GM12874 (cell line): ENCODE measurements around the gene SEMA4A.

Experiments used
- CTCF ChIP-seq: IDR thresholded peaks from 2 replicates; pipeline ENCODE4 v1.5.1; 2011; ENCODE audit warnings: low read depth, mild to moderate bottlenecking, control low read depth, low read length, moderate library complexity; ENCODE audit not compliant: insufficient read depth

The SEMA4A gene

GRCh38 chr1:156214024-156214748, 60.8 kb downstream of the SEMA4A start:
- no peak for TF ChIP-seq CTCF

DNA sequence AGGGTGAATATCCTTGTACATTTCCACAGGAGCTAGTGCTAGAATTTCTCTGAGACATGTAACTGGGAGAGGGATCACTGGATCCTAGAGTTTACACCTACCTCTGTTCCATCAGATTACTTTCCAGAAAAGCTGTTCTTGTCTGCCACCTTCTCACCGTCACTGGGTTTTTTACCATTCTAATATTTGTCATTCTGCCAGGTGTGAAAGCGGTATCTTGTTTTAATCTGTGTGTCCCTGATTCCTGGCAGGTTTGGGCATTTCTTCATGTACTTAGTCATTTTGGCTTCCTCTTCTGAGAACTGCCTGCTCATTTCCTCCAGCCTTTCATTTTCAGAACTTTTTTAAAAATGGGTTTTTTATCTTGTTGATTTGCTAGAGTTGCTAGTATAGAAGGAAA, 64.5 kb downstream of the SEMA4A start:
- no peak for TF ChIP-seq CTCF

DNA sequence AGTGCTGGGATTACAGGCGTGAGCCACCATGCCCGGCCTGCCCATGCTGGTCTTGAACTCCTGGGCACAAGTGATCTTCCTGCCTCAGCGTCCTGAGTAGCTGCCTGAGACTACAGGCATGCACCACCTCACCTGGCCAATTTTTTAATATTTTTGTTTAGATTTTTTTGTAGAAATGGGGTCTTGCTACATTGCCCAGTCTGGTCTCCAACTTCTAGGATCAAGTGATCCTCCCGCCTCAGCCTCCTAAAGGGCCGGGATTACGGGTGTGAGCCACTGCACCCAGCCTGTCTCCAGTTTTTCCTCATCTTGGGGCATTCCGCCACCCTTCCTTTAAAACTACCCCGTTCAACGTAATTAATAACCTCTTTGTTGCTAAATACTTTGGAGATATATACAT, 66.8 kb downstream of the SEMA4A start:
- TF ChIP-seq CTCF, result no peak

DNA sequence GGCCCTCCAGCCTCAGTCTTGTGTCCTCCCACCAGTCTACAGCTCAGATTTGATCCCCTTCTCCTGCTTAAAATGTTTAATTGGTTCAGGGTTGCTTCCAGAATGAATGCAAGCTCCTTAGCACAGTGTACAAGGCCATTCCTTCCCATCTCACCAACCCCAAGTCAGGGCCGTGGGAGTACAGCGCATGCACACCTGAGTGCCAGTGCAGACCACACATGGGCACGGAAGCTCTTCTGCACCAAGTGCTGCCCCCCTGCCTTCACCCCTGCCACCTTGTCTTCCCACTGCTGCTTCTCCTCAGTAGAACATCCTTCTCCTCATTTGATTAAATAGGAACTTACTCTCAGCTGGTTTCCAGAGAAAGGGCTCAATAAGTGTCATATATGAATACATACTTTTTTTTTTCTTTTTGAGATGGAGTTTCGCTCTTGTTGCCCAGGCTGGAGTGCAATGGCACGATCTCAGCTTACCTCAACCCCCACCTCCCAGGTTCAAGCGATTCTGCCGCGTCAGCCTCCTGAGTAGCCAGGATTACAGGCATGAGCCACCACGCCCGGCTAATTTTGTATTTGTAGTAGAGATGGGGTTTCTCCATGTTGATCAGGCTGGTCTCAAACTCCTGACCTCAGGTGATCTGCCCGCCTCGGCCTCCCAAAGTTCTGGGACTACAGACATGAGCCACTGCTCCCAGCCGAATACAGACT, 68.8 kb downstream of the SEMA4A start:
- TF ChIP-seq CTCF, result no peak

- no peak for TF ChIP-seq CTCF
Measured at GRCh38 chr1:156225677-156226014, 72.3 kb downstream of the SEMA4A start.

DNA sequence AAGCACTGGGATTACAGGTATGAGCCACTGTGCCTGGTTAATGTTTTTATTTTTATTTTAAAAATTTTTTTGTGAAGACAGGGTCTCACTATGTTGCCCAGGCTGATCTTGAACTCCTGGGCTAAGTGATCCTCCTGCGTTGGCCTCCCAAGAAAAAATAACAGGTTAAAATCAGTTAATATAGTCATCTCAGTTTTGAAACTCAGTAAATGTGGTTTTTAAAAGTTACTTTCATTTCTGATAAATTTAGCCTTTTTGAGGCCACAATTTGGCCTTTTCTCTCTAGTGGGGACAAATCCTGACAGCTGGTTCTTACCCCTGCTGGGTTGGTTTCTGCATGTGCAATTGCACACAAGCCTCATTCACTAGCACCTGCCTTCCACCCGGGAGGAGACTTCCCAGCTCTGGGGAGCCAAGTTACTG, 72.7 kb downstream of the SEMA4A start:
- no peak for TF ChIP-seq CTCF

GRCh38 chr1:156226782-156227181, 73.4 kb downstream of the SEMA4A start:
- TF ChIP-seq CTCF, result no peak
